Activated naive CD4-positive, alpha-beta T cell treated with anti-CD3 and anti-CD28 coated beads, Interleukin-2, amount 50 U/mL, for 72 hours (primary cell): Measurements from ENCODE around the gene RIPOR3. TPM values are rescaled to one million over a fixed set of nuclear protein-coding genes. Genes with fewer than 3 reads are reported as not detected.
"Not testable (repeated sequence)": the region's sequence is repeated elsewhere in the genome, so short reads cannot be mapped to it uniquely, and the experiment has no call there.

ENCODE experiments used
- ATAC-seq, 2 donors: fragments of 150-1000 bp; cut with Tn5 transposase; 2 replicates each; pipeline ENCODE4 v1.10.0; 2021; ENCODE audit warnings: mild to moderate bottlenecking in 2 of 2, moderate library complexity in 2 of 2
- DNase-seq, 2 donors: peaks; one replicate each; pipeline ENCODE4 v3.0.0; 2021 to 2022; ENCODE audit warnings: low spot score in 2 of 2
- H3K27ac Mint-ChIP-seq, 2 donors: one replicate each; pipeline ENCODE4 v1.8.0; 2022; ENCODE audit warnings: mild to moderate bottlenecking in 2 of 2, mixed read lengths in 2 of 2
- H3K36me3 Mint-ChIP-seq, 2 donors: one replicate each; pipeline ENCODE4 v1.8.0; 2022; ENCODE audit warnings: mixed read lengths in 2 of 2
- H3K9me3 Mint-ChIP-seq, 2 donors: one replicate each; pipeline ENCODE4 v1.8.0; 2022; ENCODE audit warnings: mixed read lengths in 2 of 2
- total RNA-seq, 2 donors: library from RNA; stranded (reverse); gene quantifications; one replicate each; pipeline ENCODE4 v1.2.3, GENCODE V29; 2022

RIPOR3 gene
- total RNA-seq, 2 donors from 2014 or later: 0.08 TPM; not detected in 1

- H3K27ac Mint-ChIP-seq: peak overlapping the region in 1 of 2 donors; percentile 65
- DNase-seq (no peak), ATAC-seq (no peak)
- H3K9me3 Mint-ChIP-seq: no peaks in the 10 kb centered on the region
- peaks cover 14 to 56% of the 10 kb centered on the region in 2 donors for H3K36me3 Mint-ChIP-seq
These were observed 117.2 kb downstream of the RIPOR3 start for GRCh38 chr20:50574108-50574507.

GRCh38 chr20:50572938-50573777 lies 118.2 kb downstream of the RIPOR3 start:
- no peak for DNase-seq
- no peaks in the 10 kb centered on the region for H3K9me3 Mint-ChIP-seq
- no peak for ATAC-seq
- peak overlapping the region; percentile 75 to 90 for H3K27ac Mint-ChIP-seq
- H3K36me3 Mint-ChIP-seq: peaks cover 21 to 56% of the 10 kb centered on the region in 2 donors

- no peaks in the 10 kb centered on the region for H3K9me3 Mint-ChIP-seq
- no peak overlapping the region for H3K27ac Mint-ChIP-seq
- H3K36me3 Mint-ChIP-seq: peaks cover 25 to 67% of the 10 kb centered on the region in 2 donors
- DNase-seq (no peak), ATAC-seq (no peak)
These were observed 119.9 kb downstream of the RIPOR3 start for GRCh38 chr20:50571466-50571865.

GRCh38 chr20:50569864-50570836 lies 121.2 kb downstream of the RIPOR3 start:
- H3K9me3 Mint-ChIP-seq: no peaks in the 10 kb centered on the region
- H3K27ac Mint-ChIP-seq: peak overlapping the region; percentile 68 to 92
- DNase-seq (no peak), ATAC-seq (peak; percentile 81 to 85)
- H3K36me3 Mint-ChIP-seq: peaks cover 27 to 75% of the 10 kb centered on the region in 2 donors

- not testable (repeated sequence) for DNase-seq, H3K9me3 Mint-ChIP-seq
- peak overlapping the region; percentile 68 to 92 for H3K27ac Mint-ChIP-seq
- ATAC-seq: peak in 1 of 2 donors; percentile 6
- H3K36me3 Mint-ChIP-seq: peaks cover 27 to 75% of the 10 kb centered on the region in 2 donors
These were observed 121.9 kb downstream of the RIPOR3 start for GRCh38 chr20:50569487-50569863.

GRCh38 chr20:50568549-50568942 lies 122.8 kb downstream of the RIPOR3 start:
- no peak for ATAC-seq
- Mint-ChIP-seq H3K27ac (peak overlapping the region; percentile 66 to 68), H3K36me3 (peaks cover 27 to 73% of the 10 kb centered on the region in 2 donors), H3K9me3 (no peaks in the 10 kb centered on the region)
- no peak for DNase-seq

- H3K36me3 Mint-ChIP-seq: peaks cover 32 to 73% of the 10 kb centered on the region in 2 donors
- peaks cover 0 to 3% of the 10 kb centered on the region in 2 donors for H3K9me3 Mint-ChIP-seq
- peak overlapping the region; percentile 68 to 93 for H3K27ac Mint-ChIP-seq
- ATAC-seq (no peak), DNase-seq (no peak)
These were observed 123.3 kb downstream of the RIPOR3 start for GRCh38 chr20:50567860-50568548.

- Mint-ChIP-seq H3K9me3 (peaks cover 0 to 4% of the 10 kb centered on the region in 2 donors), H3K27ac (peak overlapping the region in 1 of 2 donors; percentile 65), H3K36me3 (peaks cover 47 to 78% of the 10 kb centered on the region in 2 donors)
- DNase-seq: no peak
- ATAC-seq: no peak
These were observed 125.5 kb downstream of the RIPOR3 start for GRCh38 chr20:50565871-50566270.

GRCh38 chr20:50565383-50565782 lies 126.0 kb downstream of the RIPOR3 start:
- Mint-ChIP-seq H3K27ac (peak overlapping the region in 1 of 2 donors; percentile 65), H3K9me3 (peaks cover 0 to 4% of the 10 kb centered on the region in 2 donors), H3K36me3 (peaks cover 47 to 79% of the 10 kb centered on the region in 2 donors)
- ATAC-seq (no peak), DNase-seq (no peak)

GRCh38 chr20:50563133-50563944 lies 128.0 kb downstream of the RIPOR3 start:
- Mint-ChIP-seq H3K27ac (peak overlapping the region; percentile 97 to 98), H3K9me3 (peaks cover 0 to 4% of the 10 kb centered on the region in 2 donors), H3K36me3 (peaks cover 35 to 83% of the 10 kb centered on the region in 2 donors)
- ATAC-seq (peak in 1 of 2 donors; percentile 45), DNase-seq (no peak)

- ATAC-seq (no peak), DNase-seq (no peak)
- peaks cover 0 to 4% of the 10 kb centered on the region in 2 donors for H3K9me3 Mint-ChIP-seq
- peak overlapping the region; percentile 97 to 100 for H3K27ac Mint-ChIP-seq
- peaks cover 26 to 83% of the 10 kb centered on the region in 2 donors for H3K36me3 Mint-ChIP-seq
These were observed 129.1 kb downstream of the RIPOR3 start for GRCh38 chr20:50562262-50562701.

- peaks cover 0 to 4% of the 10 kb centered on the region in 2 donors for H3K9me3 Mint-ChIP-seq
- H3K27ac Mint-ChIP-seq: peak overlapping the region; percentile 97 to 100
- peak; percentile 64 to 74 for DNase-seq
- ATAC-seq: peak; percentile 88 to 93
- peaks cover 22 to 77% of the 10 kb centered on the region in 2 donors for H3K36me3 Mint-ChIP-seq
These were observed 129.8 kb downstream of the RIPOR3 start for GRCh38 chr20:50561379-50562078.

GRCh38 chr20:50560867-50561266 lies 130.5 kb downstream of the RIPOR3 start:
- no peak for DNase-seq
- Mint-ChIP-seq H3K36me3 (peaks cover 20 to 72% of the 10 kb centered on the region in 2 donors), H3K27ac (peak overlapping the region; percentile 97 to 100), H3K9me3 (peaks cover 0 to 4% of the 10 kb centered on the region in 2 donors)
- peak in 1 of 2 donors; percentile 0 for ATAC-seq

- DNase-seq (no peak), ATAC-seq (no peak)
- Mint-ChIP-seq H3K36me3 (peaks cover 20 to 64% of the 10 kb centered on the region in 2 donors), H3K27ac (peak overlapping the region; percentile 69 to 100), H3K9me3 (peaks cover 0 to 4% of the 10 kb centered on the region in 2 donors)
These were observed 131.3 kb downstream of the RIPOR3 start for GRCh38 chr20:50559856-50560638.
